Stimulated activated CD8-positive, alpha-beta memory T cell treated with anti-CD3 and anti-CD28 coated beads, Interleukin-12 subunit alpha, Interleukin-12 subunit beta, amount 100 ng/mL, for 1 hour (primary cell): ENCODE data around the gene ZNF480.
"Not testable (repeated sequence)": the region's sequence is repeated elsewhere in the genome, so short reads cannot be mapped to it uniquely, and the experiment has no call there.

Source experiments
- DNase-seq: peaks from one replicate; pipeline ENCODE4 v3.0.0-alpha.2; 2020; ENCODE audit warnings: low read depth

The ZNF480 gene

DNA sequence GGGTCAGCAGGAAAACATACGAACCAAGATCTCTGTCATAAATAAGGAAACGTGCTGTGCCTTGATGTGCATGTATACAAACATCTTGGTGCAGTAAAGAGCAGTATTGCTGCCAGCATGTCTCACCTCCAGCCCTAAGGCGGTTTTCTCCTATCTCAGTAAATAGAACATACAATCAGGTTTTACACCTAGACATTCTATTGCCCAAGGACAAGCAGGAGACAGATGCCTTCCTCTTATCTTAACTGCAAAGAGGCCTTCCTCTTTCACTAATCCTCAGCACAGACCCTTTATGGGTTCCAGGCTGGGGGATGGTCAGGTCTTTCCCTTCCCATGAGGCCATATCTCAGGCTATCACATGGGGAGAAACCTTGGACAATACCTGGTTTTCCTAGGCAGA lies 42.1 kb downstream of the ZNF480 start:
- DNase-seq, result not testable (repeated sequence)

DNA sequence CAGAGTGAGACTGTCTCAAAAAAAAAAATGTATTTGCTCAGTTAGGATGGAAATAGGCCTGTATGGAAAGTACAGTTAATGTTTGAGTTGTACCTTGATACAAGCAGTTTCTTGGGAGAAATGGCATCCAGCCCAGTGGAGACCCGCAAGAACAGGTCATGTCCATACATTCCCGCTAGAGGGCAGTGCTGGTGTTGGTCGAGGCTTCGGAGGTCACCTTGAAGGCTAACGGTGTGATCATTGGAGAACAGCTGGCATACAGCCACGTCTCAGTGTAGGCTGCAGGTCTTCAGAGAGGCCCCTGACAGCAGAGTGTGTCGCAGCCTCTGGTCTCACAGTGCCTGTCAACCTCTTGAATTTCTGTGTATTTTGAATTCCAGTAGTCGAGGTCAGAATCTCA lies 46.6 kb downstream of the ZNF480 start:
- peak; percentile 34 for DNase-seq

DNA sequence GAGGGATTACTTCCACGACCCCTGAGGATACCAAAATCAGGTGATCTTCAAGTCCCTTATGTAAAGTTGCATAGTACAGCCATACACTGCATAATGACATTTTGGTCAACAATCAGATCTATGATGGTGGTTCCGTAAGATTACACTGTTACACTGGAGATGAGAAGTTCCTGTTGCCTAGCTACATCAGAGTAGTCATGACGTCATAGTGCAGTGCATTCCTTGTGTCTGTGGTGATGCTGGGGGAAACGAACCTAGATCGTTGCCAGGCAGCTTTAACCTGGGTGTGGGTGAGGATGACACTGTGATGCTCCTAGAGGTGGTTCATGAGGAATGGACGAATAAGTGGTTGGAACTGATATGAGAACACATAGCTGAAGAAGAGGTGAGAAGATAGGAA lies 48.2 kb downstream of the ZNF480 start:
- no peak for DNase-seq

DNA sequence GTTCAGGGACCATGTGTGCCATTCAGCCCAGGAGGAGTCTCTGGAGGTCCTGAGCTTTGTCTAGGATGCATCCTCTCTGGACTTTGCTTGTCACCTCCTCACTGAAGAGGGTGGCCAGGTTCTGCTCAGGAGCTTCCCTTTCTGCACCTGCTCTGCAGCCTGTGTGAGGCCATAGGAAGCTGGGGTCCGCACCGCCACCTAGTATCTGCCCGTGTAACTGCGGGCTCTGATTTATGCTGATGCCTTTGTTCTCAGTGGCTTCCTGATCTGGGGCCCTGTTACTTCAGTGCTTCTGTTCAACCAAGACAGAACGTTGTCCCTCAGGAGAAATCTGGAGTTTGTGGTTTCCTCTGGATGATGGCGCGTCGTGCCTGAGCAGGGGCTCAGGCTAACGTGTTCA lies 54.5 kb downstream of the ZNF480 start:
- no peak for DNase-seq

DNA sequence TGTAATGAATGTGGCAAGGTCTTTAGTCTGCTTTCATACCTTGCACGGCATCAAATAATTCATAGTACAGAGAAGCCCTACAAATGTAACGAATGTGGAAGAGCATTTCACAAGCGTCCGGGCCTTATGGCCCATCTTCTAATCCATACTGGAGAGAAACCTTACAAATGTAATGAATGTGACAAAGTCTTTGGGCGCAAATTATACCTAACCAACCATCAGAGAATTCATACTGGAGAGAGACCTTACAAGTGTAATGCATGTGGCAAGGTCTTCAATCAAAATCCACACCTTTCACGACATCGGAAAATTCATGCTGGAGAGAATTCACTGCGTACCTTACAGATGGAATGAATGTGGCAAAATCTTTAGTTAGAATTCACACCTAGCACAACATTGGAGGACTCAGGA lies 69.5 kb downstream of the ZNF480 start:
- no peak for DNase-seq

DNA sequence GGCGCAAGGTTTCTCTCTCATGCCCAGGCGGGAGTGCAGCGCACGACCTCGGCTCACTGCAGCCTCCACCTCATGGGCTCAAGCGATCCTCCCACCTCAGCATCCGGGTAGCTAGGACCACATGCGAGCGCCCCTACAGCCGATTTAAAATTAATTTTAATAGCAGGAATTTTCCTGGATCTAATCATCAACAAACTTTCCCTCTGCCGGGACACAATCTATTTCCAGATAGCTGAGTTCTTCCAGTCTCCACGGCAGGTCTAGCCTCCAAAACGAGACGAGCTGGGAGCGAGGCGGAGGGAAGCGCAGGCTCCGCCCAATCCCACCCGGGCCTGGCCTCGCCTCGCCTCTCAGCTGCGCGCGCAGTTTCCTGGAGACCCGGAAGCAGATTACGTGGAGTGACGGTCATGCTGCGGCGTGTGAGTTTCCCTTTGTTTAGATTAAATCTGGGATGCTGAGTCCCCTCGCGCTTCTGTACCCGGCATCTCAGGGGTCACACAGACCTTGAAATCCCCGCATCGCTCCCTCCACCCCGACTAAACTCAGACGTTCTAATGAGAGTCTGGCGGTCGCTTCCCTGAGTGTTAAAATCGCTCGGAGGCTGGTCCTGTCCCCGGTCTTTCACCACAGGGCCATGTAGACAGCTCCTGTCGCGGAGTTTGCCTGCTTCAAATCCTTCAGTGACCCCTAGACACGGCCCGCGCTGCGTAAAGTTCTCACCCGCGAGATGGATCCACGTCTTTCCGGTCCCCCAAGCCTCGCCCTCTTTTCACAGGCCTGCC lies 72.8 kb downstream of the ZNF480 start, which contains the start of gene ZNF880:
ZNF880 (plus strand) TSS at position 365 of the 782 bp plus-strand sequence; CDS start at position 408, 43 bp downstream.
- peak; percentile 90 for DNase-seq

DNA sequence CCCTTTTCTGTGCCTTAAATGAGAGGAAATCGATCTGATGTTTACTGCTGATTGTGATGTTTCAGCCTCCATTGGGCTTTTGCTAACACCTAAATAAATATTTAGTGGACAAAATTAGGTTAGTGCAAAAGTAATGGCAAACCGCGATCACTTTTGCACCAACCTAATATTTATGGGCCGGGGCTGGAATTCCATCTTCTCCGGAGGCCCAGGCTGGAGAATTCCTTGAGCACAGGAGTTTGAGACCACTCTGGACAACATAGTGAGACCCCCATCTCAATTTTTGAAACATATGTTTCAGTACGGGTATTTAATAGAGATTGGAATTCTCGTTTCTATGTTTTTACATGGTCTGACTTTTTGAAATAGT lies 73.4 kb downstream of the ZNF480 start:
- DNase-seq, result no peak
